Right cardiac atrium (tissue), 5 donors: ENCODE measurements around the gene C1orf198. TPM values are rescaled to one million over a fixed set of nuclear protein-coding genes. Genes with fewer than 3 reads are reported as not detected.

ENCODE experiments used
- ATAC-seq, 2 donors: fragments of 200-7000 bp; cut with Tn5 transposase; one replicate each; pipeline versions ENCODE4 v1.8.0 to v1.9.1; 2020; ENCODE audit warnings: moderate library complexity in 2 of 2, mild to moderate bottlenecking in 1 of 2
- DNase-seq, 3 donors: peaks; one replicate each; pipeline ENCODE4 v3.0.0-alpha.2; 2020
- H3K27ac ChIP-seq: one replicate; pipeline ENCODE4 v1.5.1; 2013; ENCODE audit warnings: mild to moderate bottlenecking, low read length, control low read depth, moderate library complexity
- H3K27me3 ChIP-seq: one replicate; pipeline ENCODE4 v1.6.1; 2013; ENCODE audit not compliant: control insufficient read depth, insufficient read depth
- H3K4me1 ChIP-seq: one replicate; pipeline ENCODE4 v1.6.1; 2013; ENCODE audit warnings: low read length; ENCODE audit not compliant: control insufficient read depth, insufficient read depth
- H3K4me3 ChIP-seq: one replicate; pipeline ENCODE4 v1.5.1; 2013; ENCODE audit warnings: low read length, control low read depth
- H3K9me3 ChIP-seq: one replicate; pipeline ENCODE4 v1.6.1; 2013; ENCODE audit warnings: low read length; ENCODE audit not compliant: control insufficient read depth
- WGBS: extraction: QIAGEN DNeasy Blood & Tissue Kit; methylation state at CpG from one replicate; pipeline ENCODE4 v1.1.7; 2013; 5-methylcytosine and 5-hydroxymethylcytosine counted together
- intact Hi-C, 4 donors: fragments of 100-400 bp; cut with DNase I; formaldehyde crosslinking; loops; one replicate each; pipeline versions ENCODE4 v1.11.0 to v1.14.0; 2022 to 2023
- polyA plus RNA-seq: library from polyadenylated mRNA; stranded (reverse); fragments of 200-250 nt; gene quantifications from one replicate; pipeline ENCODE4 v1.2.3, GENCODE V29; 2013
- total RNA-seq, 4 donors: library from RNA; stranded (reverse); fragmentation: NEBNext Ultra II Directional; extraction: Animal tissue kit (Norgen Biotek cat#: 25700); gene quantifications; one replicate each; pipeline ENCODE4 v1.2.1, GENCODE V29; 2021
- donor health status: healthy with polysubstance abuse.
- donor health status: DM: no; HTN: yes; CAD: no.
- donor health status: DM: no; HTN: no; CAD: no.
- donor health status: DM: no; HTN: yes; CAD: no; lungs with severe emphysema.
- donor health status: DM: yes; HTN: yes; CAD: no.

The C1orf198 gene
- total and polyA plus RNA-seq, 5 donors = 36.1 to 69.9 (median 54.7) TPM

DNA sequence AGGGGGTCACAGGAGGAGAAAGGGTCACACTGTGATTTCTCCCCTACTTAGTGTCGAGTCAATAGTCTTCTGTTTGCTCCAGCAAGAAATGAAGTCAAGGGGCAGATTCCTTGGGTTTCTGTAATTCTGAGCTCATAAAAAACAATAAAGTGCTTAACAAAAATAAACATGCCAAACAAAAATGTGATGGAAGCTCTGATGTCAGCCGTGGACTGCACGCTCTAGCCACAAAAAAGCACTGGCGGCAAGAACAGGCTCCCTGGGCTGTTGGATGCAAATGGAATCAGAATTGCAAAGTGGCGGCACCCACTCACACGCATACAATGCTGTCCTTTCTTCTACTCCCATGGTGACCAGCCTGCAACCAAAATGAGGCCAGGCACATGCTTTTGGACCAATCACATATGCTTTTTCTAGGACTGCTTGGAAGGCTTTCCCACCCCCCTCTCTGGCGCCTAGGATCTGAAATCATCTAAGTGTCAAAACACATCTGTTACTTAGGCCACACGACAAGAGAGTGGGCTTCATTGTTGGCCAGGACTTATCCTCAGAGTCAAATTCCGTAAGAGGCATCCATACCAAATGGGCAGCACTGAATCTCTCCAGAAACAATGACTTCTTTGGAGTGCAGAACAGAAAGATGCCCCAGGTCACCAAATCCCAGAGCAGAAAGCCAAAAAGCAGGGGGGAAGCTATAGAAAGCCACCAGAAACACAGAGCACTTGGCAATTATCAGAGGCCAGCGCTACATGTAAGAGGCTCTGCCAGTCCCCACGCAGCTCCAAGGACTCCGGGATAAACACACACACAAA is 9.2 kb downstream of the C1orf198 start:
- Histone ChIP-seq H3K4me1 (peaks cover 33% of the 10 kb centered on the region), H3K4me3 (no peak overlapping the region), H3K27me3 (no peaks in the 10 kb centered on the region), H3K27ac (peak overlapping the region; percentile 92), H3K9me3 (no peaks in the 10 kb centered on the region)
- WGBS = 45% methylated on average over 12 of the region's 12 CpGs
- intact Hi-C loops = no loop called here
- peak in 2 of 3 donors; percentile 43 to 65 for DNase-seq
- ATAC-seq = peak; percentile 60 to 71

- DNase-seq (no peak), ATAC-seq (no peak)
- Histone ChIP-seq H3K9me3 (no peaks in the 10 kb centered on the region), H3K4me1 (peaks cover 30% of the 10 kb centered on the region), H3K27ac (peak overlapping the region; percentile 25), H3K4me3 (no peak overlapping the region), H3K27me3 (no peaks in the 10 kb centered on the region)
- intact Hi-C loops = no loop called here
- 80% methylated on average over 7 of the region's 7 CpGs for WGBS
Observed at GRCh38 chr1:230858236-230858820, 10.0 kb downstream of the C1orf198 start.

- Histone ChIP-seq H3K27ac (peak overlapping the region; percentile 25), H3K4me1 (peaks cover 29% of the 10 kb centered on the region), H3K27me3 (no peaks in the 10 kb centered on the region), H3K9me3 (peaks cover 1% of the 10 kb centered on the region), H3K4me3 (no peak overlapping the region)
- intact Hi-C loops = no loop called here
- DNase-seq = no peak
- WGBS = 41% methylated on average over 1 of the region's 1 CpG
- no peak for ATAC-seq
Observed at GRCh38 chr1:230857822-230858221, 10.5 kb downstream of the C1orf198 start.

DNA sequence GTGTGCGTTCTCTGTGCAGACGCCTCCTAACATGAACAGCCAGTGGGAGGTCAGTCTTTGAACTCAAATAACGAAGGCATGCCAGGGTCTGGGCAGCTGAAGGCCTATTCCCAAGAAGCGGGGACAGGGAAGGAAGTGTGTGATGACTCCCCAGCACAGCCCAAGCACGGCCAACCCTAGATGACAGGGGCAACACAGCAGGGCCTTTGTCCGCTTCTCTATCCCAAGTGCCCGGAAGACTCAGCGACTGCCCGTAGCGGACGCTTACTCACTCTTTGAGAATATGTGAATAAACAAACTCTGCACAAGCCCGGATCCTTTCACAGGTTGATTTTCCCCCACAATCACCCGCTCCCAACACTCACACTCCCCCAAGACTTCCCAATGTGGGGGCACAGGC is 11.2 kb downstream of the C1orf198 start:
- H3K4me1 ChIP-seq = peaks cover 29% of the 10 kb centered on the region
- no peaks in the 10 kb centered on the region for H3K27me3 ChIP-seq
- 88% methylated on average over 13 of the region's 13 CpGs for WGBS
- ATAC-seq (peak in 1 of 2 donors; percentile 8), DNase-seq (peak in 1 of 3 donors; percentile 44)
- peak overlapping the region; percentile 69 for H3K27ac ChIP-seq
- H3K9me3 ChIP-seq = peaks cover 2% of the 10 kb centered on the region
- intact Hi-C loops = no loop called here
- no peak overlapping the region for H3K4me3 ChIP-seq

DNA sequence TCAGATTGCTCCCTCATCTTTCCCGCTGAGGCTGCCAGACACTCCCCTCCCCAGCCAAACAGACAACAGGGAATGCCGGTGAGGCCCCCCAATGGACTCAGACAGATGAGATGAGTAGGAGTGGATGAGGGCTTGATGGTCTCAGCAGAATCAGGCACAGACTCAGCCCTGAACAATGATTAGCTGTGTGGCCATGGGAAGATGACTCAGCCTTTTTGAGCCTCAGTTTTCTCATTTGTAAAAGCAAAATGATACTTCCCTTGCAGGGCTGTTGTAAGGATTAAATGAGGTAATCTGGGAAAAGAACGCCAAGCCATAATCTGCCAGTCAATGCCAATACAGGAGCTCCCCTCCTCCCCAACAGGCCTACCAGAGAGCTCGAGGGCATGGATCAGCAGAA is 12.4 kb downstream of the C1orf198 start:
- H3K4me1 ChIP-seq = peaks cover 24% of the 10 kb centered on the region

GRCh38 chr1:230854423-230854822 is 13.9 kb downstream of the C1orf198 start:
- H3K4me3 ChIP-seq = no peak overlapping the region
- H3K27me3 ChIP-seq = no peaks in the 10 kb centered on the region
- no peak for ATAC-seq
- no peak for DNase-seq
- intact Hi-C loops = no loop called here
- H3K9me3 ChIP-seq = peaks cover 2% of the 10 kb centered on the region
- no peak overlapping the region for H3K27ac ChIP-seq
- WGBS = 86% methylated on average over 7 of the region's 7 CpGs
- H3K4me1 ChIP-seq = peaks cover 37% of the 10 kb centered on the region

More for the DNA sequence above, 12.4 kb downstream of the C1orf198 start:
- Histone ChIP-seq H3K27me3 (no peaks in the 10 kb centered on the region), H3K27ac (no peak overlapping the region), H3K4me3 (no peak overlapping the region), H3K9me3 (peaks cover 2% of the 10 kb centered on the region)
- ATAC-seq = no peak
- intact Hi-C loops = no loop called here
- WGBS = 81% methylated on average over 4 of the region's 4 CpGs
- DNase-seq = no peak

GRCh38 chr1:230853731-230854130 is 14.6 kb downstream of the C1orf198 start:
- no peak overlapping the region for H3K4me3 ChIP-seq
- H3K27ac ChIP-seq = no peak overlapping the region
- DNase-seq = no peak
- no peak for ATAC-seq
- peaks cover 2% of the 10 kb centered on the region for H3K9me3 ChIP-seq
- intact Hi-C loops = no loop called here
- WGBS = 70% methylated on average over 3 of the region's 3 CpGs
- no peaks in the 10 kb centered on the region for H3K27me3 ChIP-seq
- peaks cover 42% of the 10 kb centered on the region for H3K4me1 ChIP-seq

GRCh38 chr1:230852959-230853358 is 15.4 kb downstream of the C1orf198 start:
- no peak for ATAC-seq
- H3K4me3 ChIP-seq = no peak overlapping the region
- peaks cover 2% of the 10 kb centered on the region for H3K9me3 ChIP-seq
- no peak overlapping the region for H3K27ac ChIP-seq
- DNase-seq = no peak
- WGBS = 96% methylated on average over 8 of the region's 8 CpGs
- peaks cover 39% of the 10 kb centered on the region for H3K4me1 ChIP-seq
- intact Hi-C loops = no loop called here
- H3K27me3 ChIP-seq = no peaks in the 10 kb centered on the region

GRCh38 chr1:230851291-230851691 is 17.0 kb downstream of the C1orf198 start:
- intact Hi-C loops = no loop called here

DNA sequence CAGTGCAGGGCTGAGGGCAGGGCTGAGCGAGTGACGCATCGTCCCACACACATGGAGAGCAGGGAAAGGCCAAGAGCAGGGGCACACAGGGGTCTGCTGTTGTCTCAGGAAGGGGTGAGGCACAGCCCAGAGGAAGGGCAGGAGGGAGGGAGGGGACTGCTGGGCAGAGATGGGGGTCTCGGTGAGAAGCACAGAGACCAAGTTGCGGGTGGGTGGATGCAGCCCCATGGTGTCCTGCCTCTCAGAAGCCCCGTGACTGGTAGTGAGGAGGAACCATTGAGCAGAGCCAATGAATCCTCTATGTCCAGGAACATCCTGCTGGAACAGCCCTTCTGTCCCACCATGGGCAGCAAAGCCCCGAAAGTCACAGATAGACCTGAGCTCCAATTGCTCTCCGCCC is 17.8 kb downstream of the C1orf198 start:
- Histone ChIP-seq H3K4me1 (peaks cover 25% of the 10 kb centered on the region), H3K27ac (peak overlapping the region; percentile 87), H3K4me3 (no peak overlapping the region), H3K27me3 (no peaks in the 10 kb centered on the region), H3K9me3 (peaks cover 2% of the 10 kb centered on the region)
- ATAC-seq (peak in 1 of 2 donors; percentile 4), DNase-seq (no peak)
- intact Hi-C loops = no loop called here
- WGBS = 85% methylated on average over 8 of the region's 8 CpGs

More at GRCh38 chr1:230851291-230851691, 17.0 kb downstream of the C1orf198 start:
- WGBS = 58% methylated on average over 5 of the region's 5 CpGs
- peak in 1 of 3 donors; percentile 53 for DNase-seq
- no peak for ATAC-seq
- Histone ChIP-seq H3K4me1 (peaks cover 28% of the 10 kb centered on the region), H3K9me3 (peaks cover 2% of the 10 kb centered on the region), H3K27me3 (no peaks in the 10 kb centered on the region), H3K27ac (peak overlapping the region; percentile 31), H3K4me3 (no peak overlapping the region)

GRCh38 chr1:230849451-230850224 is 18.7 kb downstream of the C1orf198 start:
- 21% methylated on average over 14 of the region's 14 CpGs for WGBS
- DNase-seq (peak; percentile 79 to 86 (median 85)), ATAC-seq (peak; percentile 95)
- peaks cover 23% of the 10 kb centered on the region for H3K4me1 ChIP-seq
- H3K27me3 ChIP-seq = no peaks in the 10 kb centered on the region
- H3K27ac ChIP-seq = peak overlapping the region; percentile 94
- peaks cover 2% of the 10 kb centered on the region for H3K9me3 ChIP-seq
- intact Hi-C loops = no loop called here
- no peak overlapping the region for H3K4me3 ChIP-seq
